ENCODE measurements around the gene STN1.
"Not testable (repeated sequence)": the region's sequence is repeated elsewhere in the genome, so short reads cannot be mapped to it uniquely, and the experiment has no call there.

STN1 gene

GRCh38 chr10:103852189-103852711 is 65.7 kb downstream of the STN1 start:
- no peak overlapping the region for H3K27ac ChIP-seq (ENCODE audit: low read depth, low read length)
- H3K9me3 ChIP-seq (ENCODE audit: insufficient read depth, low read depth, low read length): no peaks in the 10 kb centered on the region
- peaks cover 47% of the 10 kb centered on the region for H3K27me3 ChIP-seq (ENCODE audit: insufficient read depth, low read length)
- no peak overlapping the region for H3K9ac ChIP-seq (ENCODE audit: low read depth, low read length)
- H3K4me1 ChIP-seq (ENCODE audit: insufficient read depth, low read length): peaks cover 14% of the 10 kb centered on the region
- no peak overlapping the region for H3K4me3 ChIP-seq (ENCODE audit: low read length)
- H3K36me3 ChIP-seq (ENCODE audit: insufficient read depth, low read length): no peaks in the 10 kb centered on the region
- 83% methylated on average over 11 of the region's 11 CpGs for WGBS

DNA sequence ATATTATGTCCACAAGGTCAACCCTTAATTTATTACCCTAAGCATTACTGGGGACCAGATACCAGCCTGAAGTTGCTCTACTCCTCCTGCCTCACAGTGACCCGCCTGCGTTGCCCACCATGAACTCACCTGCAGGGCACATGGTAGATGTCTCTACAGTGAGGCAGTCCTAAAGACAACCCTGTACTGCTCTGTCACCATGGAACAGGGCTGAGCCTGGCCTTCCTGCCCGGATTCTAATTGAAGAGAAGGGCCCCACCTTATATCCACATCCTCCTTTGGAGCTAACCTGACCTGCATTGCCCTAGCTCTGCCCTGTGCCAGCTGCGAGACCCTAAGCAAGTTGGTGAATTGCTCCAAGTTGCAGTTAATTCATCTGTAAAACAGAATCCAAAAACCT is 66.7 kb downstream of the STN1 start:
- WGBS: 92% methylated on average over 4 of the region's 4 CpGs
- Histone ChIP-seq H3K27ac (ENCODE audit: low read depth, low read length) (no peak overlapping the region), H3K4me1 (ENCODE audit: insufficient read depth, low read length) (peaks cover 14% of the 10 kb centered on the region), H3K27me3 (ENCODE audit: insufficient read depth, low read length) (peaks cover 37% of the 10 kb centered on the region), H3K9ac (ENCODE audit: low read depth, low read length) (no peak overlapping the region), H3K36me3 (ENCODE audit: insufficient read depth, low read length) (no peaks in the 10 kb centered on the region), H3K9me3 (ENCODE audit: insufficient read depth, low read depth, low read length) (no peaks in the 10 kb centered on the region), H3K4me3 (ENCODE audit: low read length) (no peak overlapping the region)

DNA sequence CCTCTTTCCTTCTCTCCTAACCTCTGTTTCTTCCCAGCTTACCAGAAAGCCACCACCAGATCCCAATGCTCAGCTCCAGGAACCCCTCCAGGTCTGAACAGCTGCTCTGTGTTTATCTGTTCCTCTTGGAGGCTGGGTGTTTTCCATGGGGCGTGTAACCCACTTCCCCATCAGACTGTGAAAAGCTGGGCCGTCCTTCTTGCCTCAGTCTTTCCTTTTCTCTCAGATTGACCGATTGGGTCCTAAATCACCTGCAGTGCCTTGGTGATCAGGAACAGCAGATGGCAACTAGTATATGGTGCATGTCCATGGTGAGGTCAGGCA is 67.5 kb downstream of the STN1 start:
- Histone ChIP-seq H3K9me3 (ENCODE audit: insufficient read depth, low read depth, low read length) (no peaks in the 10 kb centered on the region), H3K36me3 (ENCODE audit: insufficient read depth, low read length) (no peaks in the 10 kb centered on the region), H3K4me3 (ENCODE audit: low read length) (no peak overlapping the region), H3K27me3 (ENCODE audit: insufficient read depth, low read length) (peaks cover 33% of the 10 kb centered on the region), H3K9ac (ENCODE audit: low read depth, low read length) (no peak overlapping the region), H3K27ac (ENCODE audit: low read depth, low read length) (no peak overlapping the region), H3K4me1 (ENCODE audit: insufficient read depth, low read length) (peaks cover 16% of the 10 kb centered on the region)
- WGBS: 98% methylated on average over 3 of the region's 3 CpGs

GRCh38 chr10:103849880-103850571 is 68.0 kb downstream of the STN1 start:
- Histone ChIP-seq H3K9me3 (ENCODE audit: insufficient read depth, low read depth, low read length) (no peaks in the 10 kb centered on the region), H3K9ac (ENCODE audit: low read depth, low read length) (no peak overlapping the region), H3K27ac (ENCODE audit: low read depth, low read length) (no peak overlapping the region), H3K27me3 (ENCODE audit: insufficient read depth, low read length) (peaks cover 32% of the 10 kb centered on the region), H3K4me3 (ENCODE audit: low read length) (no peak overlapping the region), H3K36me3 (ENCODE audit: insufficient read depth, low read length) (no peaks in the 10 kb centered on the region), H3K4me1 (ENCODE audit: insufficient read depth, low read length) (peaks cover 16% of the 10 kb centered on the region)
- WGBS: 84% methylated on average over 7 of the region's 8 CpGs

DNA sequence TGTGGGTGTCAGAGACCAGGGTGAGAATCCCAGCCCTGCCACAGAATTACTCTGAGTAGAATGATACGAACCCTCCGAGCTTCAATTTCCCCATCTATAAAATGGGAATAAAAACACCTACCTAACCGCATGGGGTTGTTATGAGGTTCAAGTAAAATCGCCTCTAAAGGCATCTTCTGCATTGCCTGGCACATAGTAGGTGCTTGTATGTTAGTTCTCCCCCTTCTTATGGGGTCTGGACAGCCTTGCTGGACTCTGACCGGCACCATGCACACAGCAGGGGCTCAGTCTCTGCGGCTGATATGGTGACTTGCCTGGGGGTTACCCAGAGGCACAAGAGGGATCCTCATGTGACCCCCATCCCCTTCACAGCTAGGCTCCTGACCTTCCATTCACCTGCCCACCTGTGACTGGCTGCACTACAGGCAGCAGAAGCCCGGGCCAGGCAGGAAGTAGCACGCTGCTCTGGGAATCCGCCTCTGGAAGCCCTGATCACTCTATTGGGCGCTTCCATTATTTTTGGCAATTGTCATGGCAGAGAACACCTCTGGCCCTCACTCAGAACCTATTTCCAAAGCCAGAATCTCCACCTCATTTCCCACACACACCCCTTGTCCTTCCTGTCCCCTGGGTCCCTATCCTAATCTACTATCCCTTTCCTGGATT is 68.6 kb downstream of the STN1 start:
- Histone ChIP-seq H3K4me1 (ENCODE audit: insufficient read depth, low read length) (peaks cover 16% of the 10 kb centered on the region), H3K27me3 (ENCODE audit: insufficient read depth, low read length) (peaks cover 25% of the 10 kb centered on the region), H3K27ac (ENCODE audit: low read depth, low read length) (no peak overlapping the region), H3K36me3 (ENCODE audit: insufficient read depth, low read length) (no peaks in the 10 kb centered on the region), H3K4me3 (ENCODE audit: low read length) (no peak overlapping the region), H3K9ac (ENCODE audit: low read depth, low read length) (no peak overlapping the region), H3K9me3 (ENCODE audit: insufficient read depth, low read depth, low read length) (no peaks in the 10 kb centered on the region)
- 79% methylated on average over 10 of the region's 10 CpGs for WGBS

DNA sequence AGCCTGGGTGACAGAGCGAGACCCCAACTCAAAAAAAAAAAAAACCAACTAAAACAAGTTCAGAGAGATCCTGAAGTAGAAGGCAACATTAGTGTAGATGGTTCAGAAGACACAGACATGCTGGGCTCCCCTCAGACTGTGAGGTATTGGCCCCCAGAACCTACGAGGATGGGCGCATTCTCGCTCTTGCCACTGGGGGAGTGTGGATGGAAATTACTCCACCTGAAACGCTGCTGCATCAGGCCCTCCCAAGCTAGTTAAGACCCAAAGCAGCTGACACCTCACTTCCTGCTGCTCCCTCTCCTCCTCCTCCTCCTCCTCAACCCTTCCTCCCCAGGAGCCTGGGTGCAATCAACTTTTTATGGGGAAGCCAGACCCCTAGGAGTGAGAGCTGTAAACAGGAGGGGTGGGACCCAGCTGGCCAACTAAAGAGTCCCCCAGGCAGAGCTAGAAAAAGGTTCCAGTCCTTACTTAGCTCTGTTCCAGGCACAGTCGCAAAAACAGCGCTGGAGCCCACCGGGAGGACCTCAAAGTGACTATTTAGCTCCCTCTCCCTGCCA is 70.0 kb downstream of the STN1 start:
- Histone ChIP-seq H3K4me3 (ENCODE audit: low read length) (no peak overlapping the region), H3K27ac (ENCODE audit: low read depth, low read length) (no peak overlapping the region)
- WGBS: 63% methylated on average over 8 of the region's 8 CpGs

GRCh38 chr10:103847346-103847745 is 70.6 kb downstream of the STN1 start:
- Histone ChIP-seq H3K27ac (ENCODE audit: low read depth, low read length) (no peak overlapping the region), H3K9me3 (ENCODE audit: insufficient read depth, low read depth, low read length) (no peaks in the 10 kb centered on the region), H3K4me3 (ENCODE audit: low read length) (no peak overlapping the region), H3K9ac (ENCODE audit: low read depth, low read length) (no peak overlapping the region), H3K4me1 (ENCODE audit: insufficient read depth, low read length) (peaks cover 8% of the 10 kb centered on the region), H3K36me3 (ENCODE audit: insufficient read depth, low read length) (no peaks in the 10 kb centered on the region), H3K27me3 (ENCODE audit: insufficient read depth, low read length) (0 out of 2 replicates have a peak, but pooled peaks cover 5% of the 10 kb centered on the region)
- 77% methylated on average over 6 of the region's 7 CpGs for WGBS

More for the DNA sequence above, 70.0 kb downstream of the STN1 start:
- Histone ChIP-seq H3K9me3 (ENCODE audit: insufficient read depth, low read depth, low read length) (no peaks in the 10 kb centered on the region), H3K4me1 (ENCODE audit: insufficient read depth, low read length) (peaks cover 8% of the 10 kb centered on the region), H3K27me3 (ENCODE audit: insufficient read depth, low read length) (peaks cover 11% of the 10 kb centered on the region; the same call in 1 of the 2 replicates), H3K9ac (ENCODE audit: low read depth, low read length) (no peak overlapping the region), H3K36me3 (ENCODE audit: insufficient read depth, low read length) (no peaks in the 10 kb centered on the region)

GRCh38 chr10:103845972-103846371 is 72.0 kb downstream of the STN1 start:
- no peak overlapping the region for H3K27ac ChIP-seq (ENCODE audit: low read depth, low read length)
- no peak overlapping the region for H3K4me3 ChIP-seq (ENCODE audit: low read length)
- 0 out of 2 replicates have a peak, but pooled peaks cover 3% of the 10 kb centered on the region for H3K27me3 ChIP-seq (ENCODE audit: insufficient read depth, low read length)

GRCh38 chr10:103845346-103845745 is 72.6 kb downstream of the STN1 start:
- H3K9ac ChIP-seq (ENCODE audit: low read depth, low read length); H3K27me3 ChIP-seq (ENCODE audit: insufficient read depth, low read length); H3K36me3 ChIP-seq (ENCODE audit: insufficient read depth, low read length); H3K9me3 ChIP-seq (ENCODE audit: insufficient read depth, low read depth, low read length); H3K27ac ChIP-seq (ENCODE audit: low read depth, low read length); H3K4me3 ChIP-seq (ENCODE audit: low read length): not testable (repeated sequence)
- H3K4me1 ChIP-seq (ENCODE audit: insufficient read depth, low read length): peaks cover 19% of the 10 kb centered on the region
- 88% methylated on average over 3 of the region's 3 CpGs for WGBS

More at GRCh38 chr10:103845972-103846371, 72.0 kb downstream of the STN1 start:
- H3K36me3 ChIP-seq (ENCODE audit: insufficient read depth, low read length): no peaks in the 10 kb centered on the region
- WGBS: 54% methylated on average over 5 of the region's 5 CpGs
- H3K9ac ChIP-seq (ENCODE audit: low read depth, low read length): no peak overlapping the region
- peaks cover 13% of the 10 kb centered on the region for H3K4me1 ChIP-seq (ENCODE audit: insufficient read depth, low read length)
- H3K9me3 ChIP-seq (ENCODE audit: insufficient read depth, low read depth, low read length): no peaks in the 10 kb centered on the region

DNA sequence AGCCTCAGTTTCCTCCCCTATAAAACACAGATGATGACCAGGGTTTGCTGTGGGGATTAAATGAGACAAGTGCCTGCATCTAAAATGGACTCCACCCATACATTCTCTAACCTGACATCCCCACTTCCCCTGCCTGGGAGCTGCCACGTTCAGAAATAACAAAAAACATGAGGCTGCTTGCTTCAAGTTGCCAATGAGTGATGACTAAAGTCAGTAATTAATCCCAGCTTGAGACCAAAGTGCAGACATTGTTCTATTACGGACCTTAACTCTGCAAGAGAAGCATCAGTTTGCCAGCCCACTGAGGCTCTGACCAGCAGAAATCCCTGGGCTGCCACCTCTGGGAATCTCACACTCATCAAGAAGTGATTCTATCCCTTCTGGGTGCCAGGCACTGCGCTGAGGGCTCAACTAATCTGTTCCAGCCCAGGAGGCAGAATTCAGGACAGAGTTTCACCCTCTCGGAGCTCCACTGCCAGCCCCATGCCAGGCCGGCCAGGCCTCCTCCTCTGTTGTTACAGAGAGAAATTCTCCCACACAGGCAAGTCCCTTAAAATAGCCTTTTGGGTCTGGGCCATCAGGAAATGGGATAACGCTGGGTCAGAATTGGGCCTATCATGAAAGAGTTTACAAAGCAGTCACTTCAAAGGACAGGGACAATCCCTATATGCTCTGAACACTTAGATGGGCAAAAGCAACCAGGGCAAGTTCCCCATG is 74.0 kb downstream of the STN1 start:
- no peak overlapping the region for H3K27ac ChIP-seq (ENCODE audit: low read depth, low read length)
- H3K27me3 ChIP-seq (ENCODE audit: insufficient read depth, low read length): no peaks in the 10 kb centered on the region
- H3K9me3 ChIP-seq (ENCODE audit: insufficient read depth, low read depth, low read length): no peaks in the 10 kb centered on the region
- no peak overlapping the region for H3K4me3 ChIP-seq (ENCODE audit: low read length)
- 81% methylated on average over 6 of the region's 6 CpGs for WGBS
- H3K4me1 ChIP-seq (ENCODE audit: insufficient read depth, low read length): peaks cover 30% of the 10 kb centered on the region
- no peak overlapping the region for H3K9ac ChIP-seq (ENCODE audit: low read depth, low read length)
- H3K36me3 ChIP-seq (ENCODE audit: insufficient read depth, low read length): no peaks in the 10 kb centered on the region

- Histone ChIP-seq H3K4me1 (ENCODE audit: insufficient read depth, low read length) (peaks cover 32% of the 10 kb centered on the region), H3K27ac (ENCODE audit: low read depth, low read length) (no peak overlapping the region), H3K36me3 (ENCODE audit: insufficient read depth, low read length) (no peaks in the 10 kb centered on the region), H3K4me3 (ENCODE audit: low read length) (no peak overlapping the region), H3K9me3 (ENCODE audit: insufficient read depth, low read depth, low read length) (no peaks in the 10 kb centered on the region), H3K27me3 (ENCODE audit: insufficient read depth, low read length) (no peaks in the 10 kb centered on the region), H3K9ac (ENCODE audit: low read depth, low read length) (no peak overlapping the region)
- 88% methylated on average over 3 of the region's 3 CpGs for WGBS
Observed at GRCh38 chr10:103843045-103843444, 74.9 kb downstream of the STN1 start.
